Measurements from ENCODE around the gene HS1BP3. TPM values are rescaled to one million over a fixed set of nuclear protein-coding genes. Genes with fewer than 3 reads are reported as not detected.

The HS1BP3 gene
- polyA plus RNA-seq, 1 experiment: 14.2 TPM

GRCh38 chr2:20609349-20609994 is 41.4 kb downstream of the HS1BP3 start:
- POLR2A ChIA-PET: interaction anchor here (0.6 kb wide), 1 partner anchor 162 kb away, joined by 3 read pairs; no protein-coding TSS in a partner anchor
- Histone ChIP-seq H3K4me3 (ENCODE audit: low read depth, low read length) (no peak overlapping the region), H3K27ac (ENCODE audit: low read depth, low read length) (no peak overlapping the region), H3K9me3 (ENCODE audit: control insufficient read depth, insufficient read depth, low read length) (no peaks in the 10 kb centered on the region), H3K27me3 (ENCODE audit: control insufficient read depth, insufficient read depth, low read length) (no peaks in the 10 kb centered on the region)
- CTCF ChIA-PET: interaction anchor here (1.2 to 1.7 kb wide), 4 partner anchors 8 to 198 kb away, joined by 3 to 8 read pairs (median 5); no protein-coding TSS in a partner anchor
- DNase-seq (ENCODE audit: low read depth, low spot score): no peak
- no peak for TF ChIP-seq CTCF (IDR thresholded peaks at IDR 0.05; ENCODE audit: low read depth, low read length)

- no peak for DNase-seq (ENCODE audit: low read depth, low spot score)
- no peak overlapping the region for H3K4me3 ChIP-seq (ENCODE audit: low read depth, low read length)
Measured at GRCh38 chr2:20608666-20609348, 42.1 kb downstream of the HS1BP3 start.

GRCh38 chr2:20607446-20607845 is 43.5 kb downstream of the HS1BP3 start:
- no peak for DNase-seq (ENCODE audit: low read depth, low spot score)
- Histone ChIP-seq H3K9me3 (ENCODE audit: control insufficient read depth, insufficient read depth, low read length) (no peaks in the 10 kb centered on the region), H3K4me3 (ENCODE audit: low read depth, low read length) (no peak overlapping the region), H3K27me3 (ENCODE audit: control insufficient read depth, insufficient read depth, low read length) (no peaks in the 10 kb centered on the region), H3K27ac (ENCODE audit: low read depth, low read length) (no peak overlapping the region)
- POLR2A ChIA-PET: interaction anchor here (0.7 kb wide), 1 partner anchor 155 kb away, joined by 3 read pairs; no protein-coding TSS in a partner anchor
- CTCF ChIA-PET: interaction anchor here (0.6 to 2.0 kb wide), 3 partner anchors 11 to 168 kb away, joined by 3 to 7 read pairs (median 5); no protein-coding TSS in a partner anchor
- no peak for TF ChIP-seq CTCF (IDR thresholded peaks at IDR 0.05; ENCODE audit: low read depth, low read length)

More at GRCh38 chr2:20608666-20609348, 42.1 kb downstream of the HS1BP3 start:
- no peaks in the 10 kb centered on the region for H3K9me3 ChIP-seq (ENCODE audit: control insufficient read depth, insufficient read depth, low read length)
- CTCF ChIA-PET: interaction anchor here (1.2 to 1.7 kb wide), 4 partner anchors 8 to 197 kb away, joined by 3 to 8 read pairs (median 5); no protein-coding TSS in a partner anchor
- no peak overlapping the region for H3K27ac ChIP-seq (ENCODE audit: low read depth, low read length)
- H3K27me3 ChIP-seq (ENCODE audit: control insufficient read depth, insufficient read depth, low read length): no peaks in the 10 kb centered on the region
- POLR2A ChIA-PET: interaction anchor here (0.6 kb wide), 1 partner anchor 161 kb away, joined by 3 read pairs; no protein-coding TSS in a partner anchor
- no peak for TF ChIP-seq CTCF (IDR thresholded peaks at IDR 0.05; ENCODE audit: low read depth, low read length)

- H3K27me3 ChIP-seq (ENCODE audit: control insufficient read depth, insufficient read depth, low read length): no peaks in the 10 kb centered on the region
- TF ChIP-seq CTCF (IDR thresholded peaks at IDR 0.05; ENCODE audit: low read depth, low read length): no peak
- H3K4me3 ChIP-seq (ENCODE audit: low read depth, low read length): no peak overlapping the region
- H3K9me3 ChIP-seq (ENCODE audit: control insufficient read depth, insufficient read depth, low read length): no peaks in the 10 kb centered on the region
- CTCF ChIA-PET: interaction anchor here (0.7 to 2.2 kb wide), 5 partner anchors 9 to 63 kb away, joined by 3 to 7 read pairs (median 5); no protein-coding TSS in a partner anchor
- POLR2A ChIA-PET: interaction anchor here (1.2 kb wide), 1 partner anchor 159 kb away, joined by 6 read pairs; the partner anchor contains the start of gene RHOB
- no peak overlapping the region for H3K27ac ChIP-seq (ENCODE audit: low read depth, low read length)
- no peak for DNase-seq (ENCODE audit: low read depth, low spot score)
Measured at GRCh38 chr2:20606198-20606597, 44.7 kb downstream of the HS1BP3 start.
